HL-60 (cell line): Measurements from ENCODE around the gene CORT.

ENCODE experiments used
- POLR2AphosphoS5 ChIP-seq: IDR thresholded peaks from 2 replicates; pipeline ENCODE4 v1.6.1; 2012; ENCODE audit warnings: low read depth
- TF ChIP-seq, protein P1 (sequence below): IDR thresholded peaks from one replicate; pipeline ENCODE4 v1.5.1; 2011; ENCODE audit warnings: low read length, control low read depth, inconsistent platforms; ENCODE audit not compliant: insufficient read depth

DNA sequence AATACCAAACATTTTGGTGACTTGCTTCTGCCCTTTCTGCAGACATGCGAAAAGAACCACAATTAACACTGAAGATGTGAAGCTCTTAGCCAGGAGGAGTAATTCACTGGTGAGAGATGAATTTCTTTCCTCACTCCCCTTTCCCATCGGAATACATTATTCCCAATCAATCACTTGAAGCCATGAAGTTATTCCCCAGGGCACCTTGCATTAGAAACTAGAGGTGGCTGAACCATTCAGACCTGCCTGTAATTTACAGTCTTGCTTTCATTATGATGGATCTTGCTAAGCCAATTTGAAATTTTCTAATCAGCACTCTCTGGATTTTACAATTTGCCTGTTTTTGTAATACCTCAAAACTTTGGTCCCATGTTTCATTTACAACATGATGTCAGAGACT lies 9.5 kb upstream of the CORT start:
- TF ChIP-seq POLR2AphosphoS5: no peak
- TF ChIP-seq, protein P1, sequence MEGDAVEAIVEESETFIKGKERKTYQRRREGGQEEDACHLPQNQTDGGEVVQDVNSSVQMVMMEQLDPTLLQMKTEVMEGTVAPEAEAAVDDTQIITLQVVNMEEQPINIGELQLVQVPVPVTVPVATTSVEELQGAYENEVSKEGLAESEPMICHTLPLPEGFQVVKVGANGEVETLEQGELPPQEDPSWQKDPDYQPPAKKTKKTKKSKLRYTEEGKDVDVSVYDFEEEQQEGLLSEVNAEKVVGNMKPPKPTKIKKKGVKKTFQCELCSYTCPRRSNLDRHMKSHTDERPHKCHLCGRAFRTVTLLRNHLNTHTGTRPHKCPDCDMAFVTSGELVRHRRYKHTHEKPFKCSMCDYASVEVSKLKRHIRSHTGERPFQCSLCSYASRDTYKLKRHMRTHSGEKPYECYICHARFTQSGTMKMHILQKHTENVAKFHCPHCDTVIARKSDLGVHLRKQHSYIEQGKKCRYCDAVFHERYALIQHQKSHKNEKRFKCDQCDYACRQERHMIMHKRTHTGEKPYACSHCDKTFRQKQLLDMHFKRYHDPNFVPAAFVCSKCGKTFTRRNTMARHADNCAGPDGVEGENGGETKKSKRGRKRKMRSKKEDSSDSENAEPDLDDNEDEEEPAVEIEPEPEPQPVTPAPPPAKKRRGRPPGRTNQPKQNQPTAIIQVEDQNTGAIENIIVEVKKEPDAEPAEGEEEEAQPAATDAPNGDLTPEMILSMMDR: no peak
